Liver (tissue), 9 donors: Measurements from ENCODE around the gene CNTN5. TPM values are rescaled to one million over a fixed set of nuclear protein-coding genes. Genes with fewer than 3 reads are reported as not detected.

Experiments
- DNase-seq: peaks from one replicate; pipeline ENCODE4 v3.0.0-alpha.2; 2017; ENCODE audit warnings: low spot score
- H3K27ac ChIP-seq, 2 donors: one replicate each; pipeline ENCODE4 v1.7.0; 2013; ENCODE audit warnings: inconsistent platforms in 2 of 2, low read length in 2 of 2, control low read depth in 1 of 2, low read depth in 1 of 2, mild to moderate bottlenecking in 1 of 2
- H3K27me3 ChIP-seq, 4 donors: one replicate each; pipeline versions ENCODE4 v1.6.1 to v1.7.0; 2013; ENCODE audit warnings: low read length in 3 of 4, inconsistent platforms in 1 of 4, mild to moderate bottlenecking in 1 of 4, moderate library complexity in 1 of 4; ENCODE audit not compliant: control insufficient read depth in 4 of 4, insufficient read depth in 4 of 4
- H3K36me3 ChIP-seq, 4 donors: one replicate each; pipeline versions ENCODE4 v1.6.1 to v1.7.0; 2013; ENCODE audit warnings: low read length in 3 of 4, mild to moderate bottlenecking in 3 of 4, low read depth in 1 of 4, moderate library complexity in 1 of 4; ENCODE audit not compliant: control insufficient read depth in 4 of 4, insufficient read depth in 3 of 4
- H3K4me1 ChIP-seq, 4 donors: one replicate each; pipeline versions ENCODE4 v1.6.1 to v1.7.0; 2013; ENCODE audit warnings: low read length in 3 of 4, mild to moderate bottlenecking in 3 of 4, moderate library complexity in 1 of 4; ENCODE audit not compliant: control insufficient read depth in 4 of 4, insufficient read depth in 4 of 4
- H3K4me3 ChIP-seq, 3 donors: one replicate each; pipeline versions ENCODE4 v1.6.1 to v1.7.0; 2013; ENCODE audit warnings: low read length in 3 of 3, control low read depth in 1 of 3, low read depth in 1 of 3, mild to moderate bottlenecking in 1 of 3
- H3K9ac ChIP-seq, 2 donors: one replicate each; pipeline ENCODE4 v1.7.0; 2013; ENCODE audit warnings: low read length in 2 of 2, mild to moderate bottlenecking in 2 of 2, moderate library complexity in 2 of 2, control low read depth in 1 of 2, low read depth in 1 of 2
- H3K9me3 ChIP-seq, 4 donors: one replicate each; pipeline versions ENCODE4 v1.6.1 to v1.7.0; 2013; ENCODE audit warnings: low read length in 3 of 4; ENCODE audit not compliant: control insufficient read depth in 4 of 4
- EGR1 ChIP-seq, 2 donors: IDR thresholded peaks; 2 replicates each; pipeline ENCODE4 v1.6.1; 2016 to 2018; ENCODE audit warnings: antibody characterized with exemption in 2 of 2, low read depth in 2 of 2
- FOXA1 ChIP-seq: IDR thresholded peaks from 2 replicates; pipeline ENCODE4 v1.6.1; 2016; ENCODE audit warnings: antibody characterized with exemption
- FOXA2 ChIP-seq: IDR thresholded peaks from 2 replicates; pipeline ENCODE4 v1.6.1; 2016; ENCODE audit warnings: antibody characterized with exemption
- GABPA ChIP-seq, 2 donors: IDR thresholded peaks in 1 of 2; conservative IDR thresholded peaks in 1 of 2; 2 replicates each; pipeline ENCODE4 v1.6.1; 2016; ENCODE audit warnings: antibody characterized with exemption in 2 of 2, mild to moderate bottlenecking in 1 of 2, moderate library complexity in 1 of 2
- HNF4A ChIP-seq, 2 donors: conservative IDR thresholded peaks; 2 replicates each; pipeline ENCODE4 v1.6.1; 2016; ENCODE audit warnings: antibody characterized with exemption in 2 of 2, mild to moderate bottlenecking in 2 of 2
- HNF4G ChIP-seq: IDR thresholded peaks from 2 replicates; pipeline ENCODE4 v1.6.1; 2016; ENCODE audit warnings: antibody characterized with exemption
- JUND ChIP-seq, 2 donors: IDR thresholded peaks; 2 replicates each; pipeline ENCODE4 v1.6.1; 2016; ENCODE audit warnings: antibody characterized with exemption in 2 of 2
- NR2F2 ChIP-seq: IDR thresholded peaks from 2 replicates; pipeline ENCODE4 v1.6.1; 2016; ENCODE audit warnings: antibody characterized with exemption
- RAD21 ChIP-seq, 2 donors: IDR thresholded peaks; 2 replicates each; pipeline ENCODE4 v1.6.1; 2016; ENCODE audit warnings: antibody characterized with exemption in 2 of 2, mild to moderate bottlenecking in 2 of 2
- RXRA ChIP-seq, 2 donors: IDR thresholded peaks; 2 replicates each; pipeline ENCODE4 v1.6.1; 2017 to 2018; ENCODE audit warnings: antibody characterized with exemption in 2 of 2, mild to moderate bottlenecking in 1 of 2
- SP1 ChIP-seq: IDR thresholded peaks from 2 replicates; pipeline ENCODE4 v1.6.1; 2018; ENCODE audit warnings: antibody characterized with exemption, mild to moderate bottlenecking
- TAF1 ChIP-seq: conservative IDR thresholded peaks from 2 replicates; pipeline ENCODE4 v1.6.1; 2016; ENCODE audit warnings: antibody characterized with exemption, mild to moderate bottlenecking
- YY1 ChIP-seq: IDR thresholded peaks from 2 replicates; pipeline ENCODE4 v1.6.1; 2016; ENCODE audit warnings: antibody characterized with exemption, mild to moderate bottlenecking
- WGBS: extraction: QIAGEN DNeasy Blood & Tissue Kit; methylation state at CpG from one replicate; pipeline ENCODE4 v1.1.7; 2013; 5-methylcytosine and 5-hydroxymethylcytosine counted together
- polyA plus RNA-seq, 2 donors: library from polyadenylated mRNA; stranded (reverse) in 1 of 2; unstranded in 1 of 2; fragments of 200-250 nt in 1 of 2; fragments of >200 nt in 1 of 2; fragmentation: Nextera tagmentation in 1 of 2; extraction: Ambion mirVana in 1 of 2; gene quantifications; one replicate each; pipeline versions ENCODE4 v1.2.1 to v1.2.3, GENCODE V29; 2013 to 2015
- total RNA-seq, 2 donors: library from RNA; depleted of rRNA; stranded (reverse); fragments of >200 nt; gene quantifications; one replicate each; pipeline ENCODE4 v1.2.3, GENCODE V29; 2014
- TF ChIP-seq, protein P1 (sequence below): IDR thresholded peaks from 2 replicates; pipeline ENCODE4 v1.6.1; 2016; ENCODE audit warnings: antibody characterized with exemption, mild to moderate bottlenecking
- TF ChIP-seq, protein P2 (sequence below): IDR thresholded peaks from 2 replicates; pipeline ENCODE4 v1.6.1; 2016; ENCODE audit warnings: antibody characterized with exemption
- TF ChIP-seq, protein P3 (sequence below): IDR thresholded peaks from 2 replicates; pipeline ENCODE4 v1.6.1; 2016; ENCODE audit warnings: antibody characterized with exemption
- TF ChIP-seq, protein P4 (sequence below): fragments of 150-350 bp; IDR thresholded peaks from 2 replicates; pipeline ENCODE4 v1.5.1; 2017; ENCODE audit warnings: improper control_type of control experiment, low read depth, low read length; ENCODE audit not compliant: missing input control
- TF ChIP-seq, protein P5 (sequence below): IDR thresholded peaks from 2 replicates; pipeline ENCODE4 v1.6.1; 2016; ENCODE audit warnings: antibody characterized with exemption
- donor health status: healthy.
- donor health status: healthy.
- donor health status: healthy.
- donor health status: healthy.
- donor health status: healthy.

CNTN5 gene
- total and polyA plus RNA-seq, 4 donors = 0.01 to 0.08 (median 0.04) TPM

DNA sequence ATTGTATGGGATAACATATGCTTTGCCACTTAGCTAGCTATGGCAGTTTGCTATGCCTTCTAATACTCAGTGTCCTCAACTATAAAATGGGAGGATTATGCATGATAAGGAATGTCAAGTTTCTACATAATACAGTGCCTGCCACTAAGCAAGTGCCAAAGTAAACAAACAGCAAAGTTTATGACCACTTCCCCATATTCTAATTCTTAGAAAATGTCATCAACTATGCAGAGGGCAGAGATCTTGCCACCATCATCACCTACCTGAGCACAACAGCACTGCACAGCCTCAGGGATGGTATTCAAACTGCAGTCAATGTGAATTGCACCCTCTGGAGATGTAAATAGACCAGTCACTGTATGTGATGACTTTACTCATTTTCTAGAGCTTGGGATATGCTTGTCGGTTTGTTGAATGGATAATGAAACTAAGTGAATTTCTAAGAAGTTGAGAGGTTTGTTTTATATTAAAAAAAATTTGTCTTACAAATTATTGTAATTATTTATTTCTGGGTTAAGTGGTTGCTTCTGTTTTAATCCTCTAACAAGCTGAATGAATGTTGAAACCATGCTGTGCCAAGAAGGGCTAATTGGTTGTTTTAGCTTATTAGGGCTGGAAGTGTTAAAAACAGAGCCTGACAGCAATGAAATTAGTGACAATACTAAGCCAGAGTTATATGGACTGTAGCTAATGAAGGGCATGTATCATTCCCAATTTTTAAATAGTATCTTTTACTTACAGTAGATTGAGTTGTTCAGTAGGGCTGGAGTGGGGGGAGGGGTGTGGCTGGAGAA lies 398.4 kb downstream of the CNTN5 start (continued):
- TF ChIP-seq, protein P1, sequence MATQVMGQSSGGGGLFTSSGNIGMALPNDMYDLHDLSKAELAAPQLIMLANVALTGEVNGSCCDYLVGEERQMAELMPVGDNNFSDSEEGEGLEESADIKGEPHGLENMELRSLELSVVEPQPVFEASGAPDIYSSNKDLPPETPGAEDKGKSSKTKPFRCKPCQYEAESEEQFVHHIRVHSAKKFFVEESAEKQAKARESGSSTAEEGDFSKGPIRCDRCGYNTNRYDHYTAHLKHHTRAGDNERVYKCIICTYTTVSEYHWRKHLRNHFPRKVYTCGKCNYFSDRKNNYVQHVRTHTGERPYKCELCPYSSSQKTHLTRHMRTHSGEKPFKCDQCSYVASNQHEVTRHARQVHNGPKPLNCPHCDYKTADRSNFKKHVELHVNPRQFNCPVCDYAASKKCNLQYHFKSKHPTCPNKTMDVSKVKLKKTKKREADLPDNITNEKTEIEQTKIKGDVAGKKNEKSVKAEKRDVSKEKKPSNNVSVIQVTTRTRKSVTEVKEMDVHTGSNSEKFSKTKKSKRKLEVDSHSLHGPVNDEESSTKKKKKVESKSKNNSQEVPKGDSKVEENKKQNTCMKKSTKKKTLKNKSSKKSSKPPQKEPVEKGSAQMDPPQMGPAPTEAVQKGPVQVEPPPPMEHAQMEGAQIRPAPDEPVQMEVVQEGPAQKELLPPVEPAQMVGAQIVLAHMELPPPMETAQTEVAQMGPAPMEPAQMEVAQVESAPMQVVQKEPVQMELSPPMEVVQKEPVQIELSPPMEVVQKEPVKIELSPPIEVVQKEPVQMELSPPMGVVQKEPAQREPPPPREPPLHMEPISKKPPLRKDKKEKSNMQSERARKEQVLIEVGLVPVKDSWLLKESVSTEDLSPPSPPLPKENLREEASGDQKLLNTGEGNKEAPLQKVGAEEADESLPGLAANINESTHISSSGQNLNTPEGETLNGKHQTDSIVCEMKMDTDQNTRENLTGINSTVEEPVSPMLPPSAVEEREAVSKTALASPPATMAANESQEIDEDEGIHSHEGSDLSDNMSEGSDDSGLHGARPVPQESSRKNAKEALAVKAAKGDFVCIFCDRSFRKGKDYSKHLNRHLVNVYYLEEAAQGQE = no peak
- TF ChIP-seq EGR1 (IDR thresholded peaks at IDR 0.05; ENCODE audit: low read depth in 2 of 2) = no peak
- TF ChIP-seq, protein P2, sequence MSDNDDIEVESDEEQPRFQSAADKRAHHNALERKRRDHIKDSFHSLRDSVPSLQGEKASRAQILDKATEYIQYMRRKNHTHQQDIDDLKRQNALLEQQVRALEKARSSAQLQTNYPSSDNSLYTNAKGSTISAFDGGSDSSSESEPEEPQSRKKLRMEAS = no peak
- no peak for TF ChIP-seq NR2F2
- no peak for TF ChIP-seq JUND (IDR thresholded peaks at IDR 0.05)
- no peak for TF ChIP-seq GABPA (IDR thresholded peaks at IDR 0.05 in 1 of 2, conservative IDR thresholded peaks at IDR 0.05 in 1 of 2)

DNA sequence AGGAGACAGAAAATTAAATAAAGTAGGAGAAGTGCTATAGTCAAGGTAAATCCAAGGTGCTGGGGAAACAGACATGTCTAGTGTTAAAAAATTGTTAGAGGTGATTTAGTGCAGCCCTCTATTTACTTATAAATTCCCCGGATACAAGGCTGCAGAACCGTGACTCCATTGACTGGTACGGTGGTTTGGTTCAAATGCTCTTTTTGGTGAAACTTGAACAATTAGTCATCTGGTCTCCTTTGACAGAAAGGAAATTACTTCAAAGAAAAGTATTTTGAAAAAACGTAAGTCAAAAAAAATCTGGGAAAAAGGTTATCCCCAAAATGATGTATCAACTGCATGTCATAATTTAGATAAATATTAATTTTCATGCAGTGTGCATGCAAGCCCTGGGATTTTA lies 399.2 kb downstream of the CNTN5 start:
- TF ChIP-seq RAD21 (IDR thresholded peaks at IDR 0.05) (no peak), TAF1 (no peak), RXRA (IDR thresholded peaks at IDR 0.05) (no peak), HNF4G (no peak), FOXA2 (no peak), EGR1 (IDR thresholded peaks at IDR 0.05; ENCODE audit: low read depth in 2 of 2) (no peak), GABPA (IDR thresholded peaks at IDR 0.05 in 1 of 2, conservative IDR thresholded peaks at IDR 0.05 in 1 of 2) (no peak), YY1 (no peak), NR2F2 (no peak), JUND (IDR thresholded peaks at IDR 0.05) (no peak), SP1 (no peak), HNF4A (conservative IDR thresholded peaks at IDR 0.05) (no peak), FOXA1 (no peak)
- TF ChIP-seq, protein P2 = no peak
- TF ChIP-seq, protein P3, sequence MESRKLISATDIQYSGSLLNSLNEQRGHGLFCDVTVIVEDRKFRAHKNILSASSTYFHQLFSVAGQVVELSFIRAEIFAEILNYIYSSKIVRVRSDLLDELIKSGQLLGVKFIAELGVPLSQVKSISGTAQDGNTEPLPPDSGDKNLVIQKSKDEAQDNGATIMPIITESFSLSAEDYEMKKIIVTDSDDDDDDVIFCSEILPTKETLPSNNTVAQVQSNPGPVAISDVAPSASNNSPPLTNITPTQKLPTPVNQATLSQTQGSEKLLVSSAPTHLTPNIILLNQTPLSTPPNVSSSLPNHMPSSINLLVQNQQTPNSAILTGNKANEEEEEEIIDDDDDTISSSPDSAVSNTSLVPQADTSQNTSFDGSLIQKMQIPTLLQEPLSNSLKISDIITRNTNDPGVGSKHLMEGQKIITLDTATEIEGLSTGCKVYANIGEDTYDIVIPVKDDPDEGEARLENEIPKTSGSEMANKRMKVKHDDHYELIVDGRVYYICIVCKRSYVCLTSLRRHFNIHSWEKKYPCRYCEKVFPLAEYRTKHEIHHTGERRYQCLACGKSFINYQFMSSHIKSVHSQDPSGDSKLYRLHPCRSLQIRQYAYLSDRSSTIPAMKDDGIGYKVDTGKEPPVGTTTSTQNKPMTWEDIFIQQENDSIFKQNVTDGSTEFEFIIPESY = no peak
- TF ChIP-seq, protein P1 = no peak
- TF ChIP-seq, protein P4, sequence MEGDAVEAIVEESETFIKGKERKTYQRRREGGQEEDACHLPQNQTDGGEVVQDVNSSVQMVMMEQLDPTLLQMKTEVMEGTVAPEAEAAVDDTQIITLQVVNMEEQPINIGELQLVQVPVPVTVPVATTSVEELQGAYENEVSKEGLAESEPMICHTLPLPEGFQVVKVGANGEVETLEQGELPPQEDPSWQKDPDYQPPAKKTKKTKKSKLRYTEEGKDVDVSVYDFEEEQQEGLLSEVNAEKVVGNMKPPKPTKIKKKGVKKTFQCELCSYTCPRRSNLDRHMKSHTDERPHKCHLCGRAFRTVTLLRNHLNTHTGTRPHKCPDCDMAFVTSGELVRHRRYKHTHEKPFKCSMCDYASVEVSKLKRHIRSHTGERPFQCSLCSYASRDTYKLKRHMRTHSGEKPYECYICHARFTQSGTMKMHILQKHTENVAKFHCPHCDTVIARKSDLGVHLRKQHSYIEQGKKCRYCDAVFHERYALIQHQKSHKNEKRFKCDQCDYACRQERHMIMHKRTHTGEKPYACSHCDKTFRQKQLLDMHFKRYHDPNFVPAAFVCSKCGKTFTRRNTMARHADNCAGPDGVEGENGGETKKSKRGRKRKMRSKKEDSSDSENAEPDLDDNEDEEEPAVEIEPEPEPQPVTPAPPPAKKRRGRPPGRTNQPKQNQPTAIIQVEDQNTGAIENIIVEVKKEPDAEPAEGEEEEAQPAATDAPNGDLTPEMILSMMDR = no peak
- TF ChIP-seq, protein P5, sequence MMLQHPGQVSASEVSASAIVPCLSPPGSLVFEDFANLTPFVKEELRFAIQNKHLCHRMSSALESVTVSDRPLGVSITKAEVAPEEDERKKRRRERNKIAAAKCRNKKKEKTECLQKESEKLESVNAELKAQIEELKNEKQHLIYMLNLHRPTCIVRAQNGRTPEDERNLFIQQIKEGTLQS = no peak
- no peak for DNase-seq
- no peaks in the 10 kb centered on the region for H3K36me3 ChIP-seq
- 67% methylated on average over 4 of the region's 4 CpGs for WGBS
- H3K27ac ChIP-seq = no peak overlapping the region
- H3K9me3 ChIP-seq = no peaks in the 10 kb centered on the region
- no peaks in the 10 kb centered on the region for H3K4me1 ChIP-seq
- no peak overlapping the region for H3K4me3 ChIP-seq
- no peaks in the 10 kb centered on the region for H3K27me3 ChIP-seq
- H3K9ac ChIP-seq = no peak overlapping the region
